Measurements from ENCODE around the gene NCKAP5. TPM values are rescaled to one million over a fixed set of nuclear protein-coding genes. Genes with fewer than 3 reads are reported as not detected.

Gene NCKAP5
- total RNA-seq, 4 donors from 2014 or later, result 0.37 to 1.3 (median 0.83) TPM

DNA sequence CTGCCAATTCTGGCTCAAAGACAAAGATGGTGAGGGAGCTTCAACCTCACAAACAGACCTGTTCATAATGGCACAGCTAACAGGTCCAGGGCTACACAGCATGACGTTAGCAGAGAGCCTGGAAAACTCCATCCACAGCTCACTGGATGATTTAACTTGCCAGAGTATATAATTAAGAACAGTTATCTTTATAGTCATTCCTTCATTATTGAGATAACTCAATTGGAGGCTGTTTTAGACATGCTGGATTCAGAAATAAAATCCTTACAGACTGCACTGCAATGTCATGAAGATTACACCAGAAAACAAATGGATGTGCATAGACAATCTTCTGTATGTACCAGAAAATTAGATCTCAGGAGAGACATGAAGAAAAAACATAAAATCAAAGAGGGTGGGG, 843.1 kb downstream of the NCKAP5 start:
- ATAC-seq (ENCODE audit: low FRiP score) (no peak), DNase-seq (ENCODE audit: low spot score) (no peak)
- TF ChIP-seq, protein P1, sequence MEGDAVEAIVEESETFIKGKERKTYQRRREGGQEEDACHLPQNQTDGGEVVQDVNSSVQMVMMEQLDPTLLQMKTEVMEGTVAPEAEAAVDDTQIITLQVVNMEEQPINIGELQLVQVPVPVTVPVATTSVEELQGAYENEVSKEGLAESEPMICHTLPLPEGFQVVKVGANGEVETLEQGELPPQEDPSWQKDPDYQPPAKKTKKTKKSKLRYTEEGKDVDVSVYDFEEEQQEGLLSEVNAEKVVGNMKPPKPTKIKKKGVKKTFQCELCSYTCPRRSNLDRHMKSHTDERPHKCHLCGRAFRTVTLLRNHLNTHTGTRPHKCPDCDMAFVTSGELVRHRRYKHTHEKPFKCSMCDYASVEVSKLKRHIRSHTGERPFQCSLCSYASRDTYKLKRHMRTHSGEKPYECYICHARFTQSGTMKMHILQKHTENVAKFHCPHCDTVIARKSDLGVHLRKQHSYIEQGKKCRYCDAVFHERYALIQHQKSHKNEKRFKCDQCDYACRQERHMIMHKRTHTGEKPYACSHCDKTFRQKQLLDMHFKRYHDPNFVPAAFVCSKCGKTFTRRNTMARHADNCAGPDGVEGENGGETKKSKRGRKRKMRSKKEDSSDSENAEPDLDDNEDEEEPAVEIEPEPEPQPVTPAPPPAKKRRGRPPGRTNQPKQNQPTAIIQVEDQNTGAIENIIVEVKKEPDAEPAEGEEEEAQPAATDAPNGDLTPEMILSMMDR (IDR thresholded peaks at IDR 0.05), result no peak

DNA sequence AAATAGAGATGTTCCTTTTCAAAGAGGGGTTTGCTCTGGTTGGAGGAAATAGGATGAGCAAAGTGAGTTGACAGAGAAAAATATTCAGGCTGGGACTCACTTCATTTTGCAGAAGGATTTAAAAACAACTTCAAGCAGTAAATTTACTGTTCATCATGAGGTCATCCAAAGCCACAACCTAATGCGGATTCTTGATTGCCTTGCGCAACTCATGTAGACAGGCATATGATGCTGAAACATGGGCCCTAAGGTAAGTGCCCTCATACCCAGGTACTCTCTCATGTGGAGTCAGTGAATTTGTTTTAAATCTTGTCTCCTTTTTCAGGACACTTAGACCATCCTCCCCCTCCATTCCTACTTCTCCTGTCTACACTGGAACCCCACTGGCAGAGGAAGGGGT, 846.3 kb downstream of the NCKAP5 start:
- TF ChIP-seq, protein P1 (IDR thresholded peaks at IDR 0.05), result no peak
- DNase-seq (ENCODE audit: low spot score) (no peak), ATAC-seq (ENCODE audit: low FRiP score) (no peak)

DNA sequence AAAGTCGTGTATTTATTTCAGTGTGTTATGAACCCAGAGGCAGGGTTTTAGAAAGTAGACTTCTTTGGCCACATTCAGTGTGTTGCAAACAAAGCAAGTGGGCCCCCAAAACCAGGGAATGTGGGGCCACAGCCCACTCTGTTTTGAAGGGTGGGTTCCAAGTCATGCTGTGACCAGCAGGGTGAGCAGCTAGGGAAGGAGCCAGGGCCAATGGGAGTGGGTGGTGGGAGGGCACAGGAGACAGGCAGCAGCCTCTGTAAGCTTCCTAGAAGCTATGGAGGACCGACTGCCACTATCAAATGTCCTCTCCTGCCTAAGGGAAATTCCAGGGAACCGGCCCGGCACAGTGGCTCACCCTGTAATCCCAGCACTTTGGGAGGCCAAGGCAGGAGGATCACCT, 847.9 kb downstream of the NCKAP5 start:
- TF ChIP-seq, protein P1 (IDR thresholded peaks at IDR 0.05), result no peak
- DNase-seq (ENCODE audit: low spot score), result no peak
- no peak for ATAC-seq (ENCODE audit: low FRiP score)

DNA sequence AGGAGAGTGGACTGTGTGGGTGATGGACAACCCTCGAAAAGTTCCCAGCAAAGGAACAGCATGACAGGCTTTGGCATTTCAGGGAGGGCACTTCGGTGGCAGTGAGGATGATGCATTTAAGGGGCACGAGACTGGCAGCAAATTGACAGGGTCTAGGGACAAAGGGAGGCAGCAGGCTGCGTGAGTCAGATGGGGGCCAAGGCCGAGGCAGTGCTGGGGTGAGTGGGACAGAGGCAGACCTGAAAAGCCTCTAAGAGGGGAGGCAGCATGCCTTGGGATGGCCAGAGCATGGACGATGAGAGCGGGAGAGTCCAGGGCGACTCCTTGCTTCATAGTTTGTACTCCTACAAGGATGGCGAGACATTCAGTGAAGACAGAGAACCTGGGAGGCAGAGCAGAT, 848.8 kb downstream of the NCKAP5 start:
- ATAC-seq (ENCODE audit: low FRiP score) (no peak), DNase-seq (ENCODE audit: low spot score) (no peak)
- TF ChIP-seq, protein P1 (IDR thresholded peaks at IDR 0.05), result no peak

DNA sequence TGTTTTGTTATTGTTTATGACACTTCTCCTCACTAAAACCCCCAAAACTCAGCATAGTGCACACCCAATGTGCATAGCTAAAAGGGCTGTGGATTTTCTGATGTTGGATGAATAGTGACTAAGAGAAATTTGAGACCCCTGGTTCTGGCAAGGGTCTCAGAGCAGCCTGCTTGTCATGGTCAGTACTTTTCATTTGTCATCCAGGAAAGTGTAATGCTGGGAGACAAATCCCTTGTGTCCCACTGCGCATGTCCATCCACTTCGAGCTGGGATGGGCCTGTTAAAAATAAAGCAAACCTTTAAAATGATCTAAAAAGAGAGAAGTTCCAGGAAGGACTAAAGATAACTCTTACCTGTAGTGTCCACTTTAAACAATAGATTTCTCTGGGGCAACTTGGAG, 851.3 kb downstream of the NCKAP5 start:
- ATAC-seq (ENCODE audit: low FRiP score), result no peak
- TF ChIP-seq, protein P1 (IDR thresholded peaks at IDR 0.05), result no peak
- DNase-seq (ENCODE audit: low spot score), result no peak

DNA sequence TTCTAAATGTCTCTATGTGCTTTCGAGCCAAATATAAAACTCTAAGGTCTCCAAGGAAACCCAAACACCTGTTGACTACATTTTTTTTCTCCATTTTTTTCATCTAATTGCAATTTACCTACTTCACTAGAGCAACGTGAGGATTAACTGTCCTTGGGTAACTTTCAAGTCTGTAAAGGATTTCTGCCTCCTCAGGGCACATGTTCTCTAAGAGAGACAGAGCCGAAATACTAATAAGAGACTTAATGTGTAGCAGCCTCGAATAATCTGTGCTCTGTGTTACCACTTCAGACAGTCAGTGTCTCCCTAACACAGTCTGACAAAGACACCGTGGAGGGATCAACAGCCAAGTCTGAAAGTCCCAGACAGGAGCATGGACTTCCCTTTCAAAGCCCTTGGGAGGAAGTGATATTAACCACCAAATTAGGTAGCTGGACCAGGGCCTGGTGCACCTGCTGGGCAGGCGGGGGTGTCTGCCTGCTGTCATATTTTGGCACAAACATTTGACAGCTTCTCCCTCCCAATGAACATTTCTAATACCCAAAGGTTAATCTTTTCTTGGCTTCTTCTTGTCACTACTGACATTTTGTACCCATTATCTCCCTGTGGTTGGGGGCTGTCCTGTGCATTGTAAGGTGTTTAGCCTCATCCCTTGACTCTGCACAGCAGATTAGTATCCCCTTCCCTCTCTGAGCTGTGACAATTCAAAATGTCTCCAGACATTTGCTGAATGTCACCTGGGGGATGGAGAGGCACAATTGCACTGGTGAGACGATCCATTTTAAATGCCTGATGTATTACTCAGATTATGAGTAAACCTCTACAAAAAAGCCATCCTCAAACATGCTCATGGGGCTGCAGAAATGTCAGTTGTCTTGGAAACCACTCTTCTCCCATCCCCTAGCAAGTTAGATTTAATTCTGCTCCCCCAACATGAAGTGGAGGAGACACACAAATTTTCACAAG, 852.6 kb downstream of the NCKAP5 start:
- ATAC-seq (ENCODE audit: low FRiP score), result no peak
- TF ChIP-seq, protein P1 (IDR thresholded peaks at IDR 0.05), result no peak
- no peak for DNase-seq (ENCODE audit: low spot score)

DNA sequence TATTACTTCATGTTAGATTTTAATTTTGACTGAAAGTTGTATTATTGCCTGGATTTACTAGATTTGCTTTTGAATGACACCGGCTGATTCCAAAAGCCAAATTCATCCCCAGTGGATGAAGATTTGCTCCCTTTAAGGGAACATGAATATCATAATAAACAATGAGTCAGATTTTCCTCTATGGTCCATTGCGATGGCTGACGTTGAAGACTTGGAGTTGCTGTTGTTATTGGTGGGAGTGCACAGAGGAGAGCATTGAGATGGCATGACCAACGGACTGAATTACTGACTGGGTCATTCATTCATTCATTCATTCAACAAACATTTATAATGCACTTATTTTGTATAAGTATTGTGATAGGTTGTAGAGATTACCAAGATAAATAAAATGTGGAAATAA, 864.9 kb downstream of the NCKAP5 start:
- TF ChIP-seq, protein P1 (IDR thresholded peaks at IDR 0.05), result no peak
- ATAC-seq (ENCODE audit: low FRiP score) (no peak), DNase-seq (ENCODE audit: low spot score) (no peak)
